ENCODE results near the gene LY6G6F.

GRCh38 chr6:31691078-31691463 is 15.6 kb upstream of the LY6G6F start:
- TF ChIP-seq CTCF (IDR thresholded peaks at IDR 0.05), result no peak
- no peak for TF ChIP-seq POLR2A (IDR thresholded peaks at IDR 0.05)
- TF ChIP-seq EP300 (IDR thresholded peaks at IDR 0.05), result no peak

All from ovary (tissue), 3 donors.